ENCODE data around the gene DPH7.

- TF ChIP-seq CBX3 (IDR thresholded peaks at IDR 0.05; ENCODE audit: low read depth) (no peak), CTCF (IDR thresholded peaks at IDR 0.05 in 2 of 3, conservative IDR thresholded peaks at IDR 0.05 in 1 of 3; ENCODE audit: borderline replicate concordance in 1 of 3, insufficient read depth in 1 of 3, low read depth in 2 of 3, low read length in 2 of 3) (no peak), POLR2A (IDR thresholded peaks at IDR 0.05; ENCODE audit: borderline replicate concordance, extremely low read depth, insufficient read depth, insufficient read length) (no peak), REST (IDR thresholded peaks at IDR 0.05; ENCODE audit: low read depth) (no peak), POLR2AphosphoS5 (IDR thresholded peaks at IDR 0.05; ENCODE audit: low read depth, low read length) (no peak), ELF1 (IDR thresholded peaks at IDR 0.05; ENCODE audit: borderline replicate concordance, low read depth) (no peak), RAD21 (IDR thresholded peaks at IDR 0.05; ENCODE audit: low read depth) (no peak), TCF7L2 (IDR thresholded peaks at IDR 0.05; ENCODE audit: borderline replicate concordance, extremely low read depth, insufficient read depth, insufficient read length) (no peak), MAX (IDR thresholded peaks at IDR 0.05) (no peak), ZNF274 (IDR thresholded peaks at IDR 0.05; ENCODE audit: low read depth, low read length) (no peak), YY1 (IDR thresholded peaks at IDR 0.05; ENCODE audit: extremely low read depth, insufficient replicate concordance, low read depth, low read length) (no peak)
Observed at GRCh38 chr9:137575364-137575715, 3.4 kb downstream of the DPH7 start.

Data from HCT116 (cell line).